GM11168 (cell line): ENCODE data around the gene CACNA2D1.
"Not testable (repeated sequence)": the region's sequence is repeated elsewhere in the genome, so short reads cannot be mapped to it uniquely, and the experiment has no call there.

ENCODE experiments used
- in situ Hi-C: fragments of 300-500 bp; cut with MboI; formaldehyde crosslinking; loops from one replicate; pipeline ENCODE4 v1.12.0; 2022; ENCODE audit warnings: low sequenced_read_pairs; ENCODE audit not compliant: unreplicated experiment

Gene CACNA2D1

GRCh38 chr7:82435769-82436168, 7.8 kb downstream of the CACNA2D1 start:
- in situ Hi-C loops = no loop called here

- in situ Hi-C loops = no loop called here
These were observed 9.1 kb downstream of the CACNA2D1 start for GRCh38 chr7:82434275-82435022.

- in situ Hi-C loops = no loop called here
These were observed 10.1 kb downstream of the CACNA2D1 start for GRCh38 chr7:82433507-82433906.

DNA sequence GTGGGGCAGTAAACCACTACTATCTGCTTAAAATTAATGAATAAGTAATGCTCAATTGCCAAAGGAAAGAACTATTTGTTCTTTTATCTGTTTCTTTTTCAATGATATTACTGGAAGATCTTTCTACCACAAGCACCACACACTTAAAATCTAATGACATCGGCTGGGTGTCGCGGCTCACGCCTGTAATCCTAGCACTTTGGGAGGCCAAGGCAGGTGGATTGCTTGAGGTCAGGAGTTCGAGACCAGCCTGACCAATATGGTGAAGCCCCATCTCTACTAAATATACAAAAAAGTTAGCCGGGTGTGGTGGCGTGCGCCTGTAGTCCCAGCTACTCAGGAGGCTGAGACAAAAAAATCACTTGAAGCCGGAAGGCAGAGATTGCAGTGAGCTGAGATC, 10.8 kb downstream of the CACNA2D1 start:
- in situ Hi-C loops = not testable (repeated sequence)

GRCh38 chr7:82430500-82431465, 12.8 kb downstream of the CACNA2D1 start:
- in situ Hi-C loops = no loop called here

DNA sequence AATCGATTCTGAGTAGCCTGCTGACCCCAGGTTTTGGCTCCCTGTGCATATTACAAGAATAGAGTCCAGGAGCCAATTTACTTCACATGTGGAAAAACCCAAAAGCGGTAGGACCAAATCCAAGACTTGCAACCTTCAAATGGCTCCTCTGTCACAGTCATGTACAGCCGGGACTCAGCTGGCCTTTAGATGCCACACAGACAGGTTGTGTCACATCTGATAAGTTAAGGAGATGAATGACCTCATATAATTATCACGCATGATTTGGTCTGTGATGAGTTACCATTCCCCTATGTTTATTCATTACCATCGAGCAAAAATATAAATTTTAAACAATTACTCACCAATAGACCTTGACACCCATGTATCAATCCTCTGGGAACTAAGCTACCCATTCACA, 14.2 kb downstream of the CACNA2D1 start:
- in situ Hi-C loops = no loop called here

- in situ Hi-C loops = no loop called here
These were observed 15.2 kb downstream of the CACNA2D1 start for GRCh38 chr7:82428186-82428961.

DNA sequence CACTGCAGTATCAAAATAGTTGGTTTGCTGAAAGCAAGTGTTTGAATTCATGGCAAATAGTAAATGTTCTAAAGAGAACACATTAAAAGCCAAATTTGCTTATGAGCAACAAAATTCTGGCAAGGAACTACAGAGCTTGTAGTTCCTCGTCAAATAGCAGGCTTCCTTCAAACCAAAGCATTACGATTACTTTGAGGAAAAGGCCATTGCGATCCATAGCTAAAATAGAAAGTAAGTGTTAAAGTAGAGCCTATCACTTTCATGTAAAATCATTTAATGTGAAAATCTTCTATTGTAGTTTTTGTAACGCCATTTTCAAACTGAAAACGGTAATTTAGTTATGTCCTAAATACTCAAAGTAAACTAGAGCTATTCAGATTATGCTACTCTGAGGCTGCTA, 20.1 kb downstream of the CACNA2D1 start:
- in situ Hi-C loops = no loop called here

DNA sequence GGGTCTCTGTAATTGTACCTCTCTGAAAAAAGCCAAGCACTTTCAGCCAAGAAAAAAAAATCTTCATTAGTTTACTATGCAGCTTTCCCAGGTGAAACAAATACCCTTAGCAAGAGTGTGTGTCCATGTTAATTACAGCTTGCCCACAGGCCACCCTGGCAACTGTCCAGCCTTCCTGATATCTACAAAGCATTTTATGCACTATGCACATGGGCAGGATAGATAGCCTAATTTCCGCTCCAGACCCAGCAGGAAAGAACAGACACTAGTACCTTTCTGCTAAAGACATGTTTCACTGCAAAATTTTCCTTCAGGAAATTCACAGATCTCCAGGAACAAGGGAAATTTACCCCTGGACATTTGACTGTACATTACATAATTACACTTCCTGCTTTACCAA, 24.4 kb downstream of the CACNA2D1 start:
- in situ Hi-C loops = no loop called here

GRCh38 chr7:82417898-82418297, 25.7 kb downstream of the CACNA2D1 start:
- in situ Hi-C loops = no loop called here

- in situ Hi-C loops = no loop called here
These were observed 27.2 kb downstream of the CACNA2D1 start for GRCh38 chr7:82416402-82416801.

DNA sequence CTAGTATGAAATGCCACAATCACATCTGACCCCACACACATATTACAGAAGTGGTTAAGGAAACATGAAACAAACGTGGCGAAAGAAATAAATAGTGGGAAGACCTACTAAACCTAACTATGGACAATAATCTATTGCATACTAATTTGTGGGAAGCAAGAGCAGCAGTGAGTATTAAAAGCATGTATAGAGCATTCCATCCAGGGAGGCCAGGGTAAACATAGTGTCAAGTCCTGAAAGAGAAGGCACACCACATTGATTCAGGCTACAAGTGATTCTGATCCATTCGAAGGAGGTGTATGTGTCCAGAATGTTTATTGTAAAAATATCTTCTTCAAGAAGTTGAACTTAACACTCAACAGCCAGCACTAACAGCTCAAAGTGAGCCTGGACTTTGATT, 29.2 kb downstream of the CACNA2D1 start:
- in situ Hi-C loops = no loop called here

- in situ Hi-C loops = no loop called here
These were observed 30.3 kb downstream of the CACNA2D1 start for GRCh38 chr7:82413237-82413636.

DNA sequence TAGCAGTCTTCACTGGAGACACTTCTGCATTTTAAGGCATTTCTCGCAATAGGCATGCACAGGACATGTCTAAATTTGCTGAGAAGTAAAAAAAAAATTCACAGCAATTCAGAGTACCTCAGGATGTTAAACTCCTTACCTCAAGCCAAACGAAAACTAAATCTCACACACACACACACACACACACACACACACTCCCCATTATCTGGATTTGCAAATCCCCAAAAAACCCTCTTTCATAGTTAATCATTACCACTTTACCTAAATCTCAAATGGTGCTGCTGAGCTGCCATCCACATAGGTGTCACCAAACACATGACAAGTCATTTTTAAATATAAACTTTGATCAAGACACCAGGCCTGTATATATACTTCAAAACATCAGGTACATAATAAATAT, 31.8 kb downstream of the CACNA2D1 start:
- in situ Hi-C loops = no loop called here

DNA sequence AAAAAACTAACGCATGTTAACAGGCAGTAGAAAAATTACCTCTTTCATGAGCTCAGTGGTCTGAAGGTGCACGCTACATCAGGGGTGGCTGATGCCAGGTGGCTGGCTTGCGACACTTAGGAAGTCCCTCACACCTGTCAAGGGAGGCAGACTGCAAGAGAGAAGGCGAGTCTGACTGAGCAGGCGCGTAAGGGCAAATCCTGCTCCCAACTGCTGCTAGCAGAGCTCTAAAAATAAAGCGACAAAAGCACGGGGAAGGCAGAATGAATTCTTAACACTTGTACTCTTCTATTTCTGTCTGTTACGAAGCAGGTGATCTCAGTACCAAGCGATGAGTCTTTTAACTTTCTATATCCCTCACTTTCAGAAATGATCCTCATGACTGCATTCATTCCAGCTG, 33.1 kb downstream of the CACNA2D1 start:
- in situ Hi-C loops = no loop called here

- in situ Hi-C loops = no loop called here
These were observed 36.6 kb downstream of the CACNA2D1 start for GRCh38 chr7:82406937-82407336.

- in situ Hi-C loops = no loop called here
These were observed 38.3 kb downstream of the CACNA2D1 start for GRCh38 chr7:82405301-82405700.

- in situ Hi-C loops = no loop called here
These were observed 38.9 kb downstream of the CACNA2D1 start for GRCh38 chr7:82404652-82405051.

- in situ Hi-C loops = no loop called here
These were observed 39.5 kb downstream of the CACNA2D1 start for GRCh38 chr7:82404094-82404493.

DNA sequence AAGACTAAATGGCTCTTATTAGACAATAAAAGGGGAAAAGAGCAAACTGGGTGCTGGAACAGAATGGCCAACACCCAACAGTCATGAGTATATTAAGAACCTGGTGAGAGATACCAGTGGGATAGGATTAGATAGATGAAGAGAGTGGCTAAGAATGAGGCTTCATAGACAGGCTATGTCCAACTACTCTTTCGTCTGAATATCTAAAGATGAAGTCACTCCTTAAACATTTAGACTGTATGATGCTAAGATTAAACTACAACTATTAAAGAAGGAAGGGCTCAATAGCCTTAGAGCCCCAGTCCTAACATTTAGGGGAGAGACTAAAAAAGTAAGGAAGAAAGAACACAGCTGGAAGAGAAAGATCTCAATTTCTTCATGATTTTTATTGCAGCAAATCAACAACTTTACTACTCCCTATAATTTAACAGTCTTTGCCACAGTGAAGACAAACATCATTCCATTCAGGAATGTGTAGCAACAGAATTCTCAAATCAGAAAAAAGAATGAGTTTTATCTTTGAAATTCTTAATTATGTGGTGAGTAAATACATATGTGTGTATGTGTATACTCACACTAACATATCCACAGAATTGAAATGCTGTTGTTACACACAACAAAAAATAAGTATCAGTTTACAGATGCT, 45.6 kb downstream of the CACNA2D1 start:
- in situ Hi-C loops = no loop called here
